GM12878 (cell line): ENCODE results near the gene RASSF10. TPM values are rescaled to one million over a fixed set of nuclear protein-coding genes. Genes with fewer than 3 reads are reported as not detected.

ENCODE experiments used
- ATAC-seq: fragments of 200-7000 bp; cut with Tn5 transposase; 3 replicates; pipeline ENCODE4 v1.9.1; 2020; ENCODE audit warnings: mild to moderate bottlenecking, moderate library complexity
- BruUV-seq: library from RNA; stranded (reverse); fragments of 400-500 nt; replicated peaks from 2 replicates; lab custom pipeline; 2021; lab: Mats Ljungman, UMichigan
- CTCF ChIA-PET: fragments of 300-600 bp; sonication (Branson Sonifier 250); formaldehyde crosslinking; extraction: SDS; loops from one replicate; lab custom pipeline; 2021; ENCODE audit warnings: inconsistent platforms; lab: Yijun Ruan, JAX
- POLR2A ChIA-PET: fragments of 350-600 bp; formaldehyde crosslinking; extraction: SDS; loops from one replicate; lab custom pipeline; 2021; ENCODE audit warnings: inconsistent platforms; lab: Charles Lee
- RAD21 ChIA-PET: fragments of 300-600 bp; sonication (Branson Sonifier 250); formaldehyde crosslinking; loops from one replicate; lab custom pipeline; 2023; ENCODE audit warnings: antibody characterized with exemption; ENCODE audit not compliant: unreplicated experiment; lab: Charles Lee
- SMC1A ChIA-PET: fragments of 300-600 bp; sonication (Branson Sonifier 250); formaldehyde crosslinking; loops from one replicate; lab custom pipeline; 2023; ENCODE audit not compliant: unreplicated experiment, uncharacterized antibody; lab: Charles Lee
- DNase-seq: peaks from one replicate; pipeline ENCODE4 v3.0.0-alpha.2; 2011; ENCODE audit warnings: low read depth, low spot score
- FAIRE-seq: peaks from 3 replicates; lab custom pipeline; 2011; peaks lifted over from hg19 to GRCh38; lab: Jason Lieb, UNC
- H2AFZ ChIP-seq: 2 replicates; pipeline ENCODE4 v1.6.0; 2011; ENCODE audit warnings: low read depth, low read length, control low read depth; ENCODE audit not compliant: control insufficient read depth
- H3K27ac ChIP-seq: 2 replicates; pipeline ENCODE4 v1.5.1; 2011; ENCODE audit warnings: control low read depth; ENCODE audit not compliant: control insufficient read depth, insufficient read depth
- H3K27me3 ChIP-seq, 2 experiments: replicated peaks in 1 of 2; 2 replicates each; pipeline versions ENCODE4 v1.6.0 to v1.6.1; 2011; ENCODE audit warnings: low read length in 1 of 2; ENCODE audit not compliant: control insufficient read depth in 2 of 2, insufficient read depth in 2 of 2
- H3K36me3 ChIP-seq, 2 experiments: 2 replicates each; pipeline ENCODE4 v1.5.1; 2011; ENCODE audit warnings: low read length in 1 of 2; ENCODE audit not compliant: control insufficient read depth in 2 of 2, insufficient read depth in 2 of 2
- H3K4me1 ChIP-seq: 2 replicates; pipeline ENCODE4 v1.6.1; 2011; ENCODE audit warnings: mild to moderate bottlenecking, low read length, moderate library complexity, mixed read lengths; ENCODE audit not compliant: control insufficient read depth, insufficient read depth
- H3K4me2 ChIP-seq: 2 replicates; pipeline ENCODE4 v1.6.0; 2011; ENCODE audit warnings: control low read depth; ENCODE audit not compliant: control insufficient read depth, insufficient read depth
- H3K4me3 ChIP-seq: fragments of 200-600 bp; sonication (generic); 2 replicates; pipeline ENCODE4 v1.5.1; 2016
- H3K79me2 ChIP-seq: 2 replicates; pipeline ENCODE4 v1.6.0; 2011; ENCODE audit warnings: low read length; ENCODE audit not compliant: control insufficient read depth, insufficient read depth
- H3K9ac ChIP-seq: 2 replicates; pipeline ENCODE4 v1.8.0; 2011; ENCODE audit warnings: low read length, control low read depth, mixed read lengths; ENCODE audit not compliant: control insufficient read depth, insufficient read depth
- H3K9me3 ChIP-seq: replicated peaks from 3 replicates; pipeline ENCODE4 v1.5.1; 2011; ENCODE audit warnings: mild to moderate bottlenecking, low read length; ENCODE audit not compliant: control insufficient read depth, insufficient read depth
- H4K20me1 ChIP-seq: 2 replicates; pipeline ENCODE4 v1.6.0; 2011; ENCODE audit not compliant: control insufficient read depth, insufficient read depth
- BRCA1 ChIP-seq: IDR thresholded peaks from 2 replicates; pipeline ENCODE4 v1.6.1; 2011; ENCODE audit warnings: low read depth, low read length, improper control_type of control experiment
- HDAC2 ChIP-seq: fragments of 200-600 bp; sonication (generic); IDR thresholded peaks from 2 replicates; pipeline ENCODE4 v1.6.1; 2017
- KDM1A ChIP-seq: fragments of 200-600 bp; sonication (generic); IDR thresholded peaks from 2 replicates; pipeline ENCODE4 v1.6.1; 2016; ENCODE audit warnings: borderline replicate concordance
- SUPT20H ChIP-seq: IDR thresholded peaks from 2 replicates; pipeline ENCODE4 v1.6.1; 2011; ENCODE audit warnings: low read depth, mild to moderate bottlenecking, low read length, moderate library complexity, borderline replicate concordance; ENCODE audit not compliant: control insufficient read depth
- WGBS: methylation state at CpG from one replicate; pipeline ENCODE4 v1.1.6; 2016; ENCODE audit warnings: low lambda C conversion rate; ENCODE audit not compliant: insufficient replicate concordance, insufficient coverage; ENCODE audit errors: missing lambda C conversion rate; 5-methylcytosine and 5-hydroxymethylcytosine counted together
- in situ Hi-C: fragments of 300-500 bp; cut with MboI; formaldehyde crosslinking; loops from 9 replicates; pipeline ENCODE4 v1.14.3; 2018; ENCODE audit warnings: mixed read lengths
- intact Hi-C: fragments of 100-400 bp; cut with micrococcal nuclease; formaldehyde crosslinking; loops from one replicate; pipeline ENCODE4 v1.14.2; 2022; ENCODE audit not compliant: unreplicated experiment
- polyA plus RNA-seq, 11 experiments: library from polyadenylated mRNA; depleted of rRNA in 4 of 11; unstranded in 6 of 11; stranded (reverse) in 5 of 11; fragments of >200 nt; fragmentation: Nextera tagmentation in 4 of 11; fragmentation: Illumina TruSeq in 1 of 11; extraction: Ambion mirVana in 4 of 11; extraction: Trizol in 1 of 11; gene quantifications; 1 replicate in 1 of 11; 2 replicates in 10 of 11; pipeline versions ENCODE4 v1.2.1 to v1.2.3, GENCODE V29; 2011 to 2016; ENCODE audit warnings: inconsistent platforms in 2 of 11, missing spikeins in 2 of 11, low read depth in 1 of 11
- total RNA-seq, 4 experiments: library from RNA; depleted of rRNA in 3 of 4; stranded (reverse); fragments of >200 nt in 3 of 4; fragmentation: Illumina TruSeq in 1 of 4; extraction: Trizol in 1 of 4; gene quantifications; 2 replicates each; pipeline versions ENCODE4 v1.2.1 to v1.2.3, GENCODE V29; 2013 to 2021
- TF ChIP-seq, protein P1 (sequence below): IDR thresholded peaks from 2 replicates; pipeline ENCODE4 v1.6.1; 2012; ENCODE audit warnings: mild to moderate bottlenecking, low read depth, low read length
- TF ChIP-seq, protein P2 (sequence below): IDR thresholded peaks from 2 replicates; pipeline ENCODE4 v1.6.1; 2011; ENCODE audit warnings: borderline replicate concordance, low read depth, mild to moderate bottlenecking, moderate library complexity, low read length; ENCODE audit not compliant: insufficient read depth, poor library complexity, severe bottlenecking

RASSF10 gene
- total and polyA plus RNA-seq, 10 of the 15 experiments (the other 5 are each of a cell fraction or from before 2014, with no cell fraction given) = 0.03 to 0.23 (median 0.09) TPM; not detected in 6

DNA sequence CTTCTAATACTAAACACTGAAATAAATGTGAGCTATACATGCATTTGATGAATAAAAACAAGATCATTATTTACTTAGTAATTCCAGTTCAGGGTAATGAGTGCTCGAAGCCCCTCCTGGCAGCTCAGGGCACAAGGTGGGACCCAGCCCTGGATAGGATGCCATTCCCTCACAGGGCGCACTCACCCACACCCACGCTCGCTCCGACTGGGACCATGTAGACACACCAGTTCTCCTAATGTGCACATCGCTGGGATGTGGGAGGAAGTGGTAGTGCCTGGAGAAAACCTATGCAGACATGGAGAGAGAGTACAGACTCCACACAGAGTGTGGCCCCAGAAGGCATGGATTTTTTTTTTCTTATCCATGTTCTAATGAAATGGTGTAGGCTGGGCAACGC is 44.5 kb upstream of the RASSF10 start:
- no peaks in the 10 kb centered on the region for H3K36me3 ChIP-seq
- SMC1A ChIA-PET = interaction anchor here (0.7 to 6.0 kb wide), 27 partner anchors 10 to 370 kb away, joined by 3 to 106 read pairs (median 4); no protein-coding TSS in a partner anchor
- no peak overlapping the region for H3K9ac ChIP-seq
- 56% methylated on average over 7 of the region's 7 CpGs for WGBS
- TF ChIP-seq HDAC2 (no peak), BRCA1 (no peak), KDM1A (no peak), SUPT20H (no peak)
- TF ChIP-seq, protein P1, sequence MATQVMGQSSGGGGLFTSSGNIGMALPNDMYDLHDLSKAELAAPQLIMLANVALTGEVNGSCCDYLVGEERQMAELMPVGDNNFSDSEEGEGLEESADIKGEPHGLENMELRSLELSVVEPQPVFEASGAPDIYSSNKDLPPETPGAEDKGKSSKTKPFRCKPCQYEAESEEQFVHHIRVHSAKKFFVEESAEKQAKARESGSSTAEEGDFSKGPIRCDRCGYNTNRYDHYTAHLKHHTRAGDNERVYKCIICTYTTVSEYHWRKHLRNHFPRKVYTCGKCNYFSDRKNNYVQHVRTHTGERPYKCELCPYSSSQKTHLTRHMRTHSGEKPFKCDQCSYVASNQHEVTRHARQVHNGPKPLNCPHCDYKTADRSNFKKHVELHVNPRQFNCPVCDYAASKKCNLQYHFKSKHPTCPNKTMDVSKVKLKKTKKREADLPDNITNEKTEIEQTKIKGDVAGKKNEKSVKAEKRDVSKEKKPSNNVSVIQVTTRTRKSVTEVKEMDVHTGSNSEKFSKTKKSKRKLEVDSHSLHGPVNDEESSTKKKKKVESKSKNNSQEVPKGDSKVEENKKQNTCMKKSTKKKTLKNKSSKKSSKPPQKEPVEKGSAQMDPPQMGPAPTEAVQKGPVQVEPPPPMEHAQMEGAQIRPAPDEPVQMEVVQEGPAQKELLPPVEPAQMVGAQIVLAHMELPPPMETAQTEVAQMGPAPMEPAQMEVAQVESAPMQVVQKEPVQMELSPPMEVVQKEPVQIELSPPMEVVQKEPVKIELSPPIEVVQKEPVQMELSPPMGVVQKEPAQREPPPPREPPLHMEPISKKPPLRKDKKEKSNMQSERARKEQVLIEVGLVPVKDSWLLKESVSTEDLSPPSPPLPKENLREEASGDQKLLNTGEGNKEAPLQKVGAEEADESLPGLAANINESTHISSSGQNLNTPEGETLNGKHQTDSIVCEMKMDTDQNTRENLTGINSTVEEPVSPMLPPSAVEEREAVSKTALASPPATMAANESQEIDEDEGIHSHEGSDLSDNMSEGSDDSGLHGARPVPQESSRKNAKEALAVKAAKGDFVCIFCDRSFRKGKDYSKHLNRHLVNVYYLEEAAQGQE = no peak
- TF ChIP-seq, protein P2, sequence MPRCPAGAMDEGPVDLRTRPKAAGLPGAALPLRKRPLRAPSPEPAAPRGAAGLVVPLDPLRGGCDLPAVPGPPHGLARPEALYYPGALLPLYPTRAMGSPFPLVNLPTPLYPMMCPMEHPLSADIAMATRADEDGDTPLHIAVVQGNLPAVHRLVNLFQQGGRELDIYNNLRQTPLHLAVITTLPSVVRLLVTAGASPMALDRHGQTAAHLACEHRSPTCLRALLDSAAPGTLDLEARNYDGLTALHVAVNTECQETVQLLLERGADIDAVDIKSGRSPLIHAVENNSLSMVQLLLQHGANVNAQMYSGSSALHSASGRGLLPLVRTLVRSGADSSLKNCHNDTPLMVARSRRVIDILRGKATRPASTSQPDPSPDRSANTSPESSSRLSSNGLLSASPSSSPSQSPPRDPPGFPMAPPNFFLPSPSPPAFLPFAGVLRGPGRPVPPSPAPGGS = no peak
- TF ChIP-seq, all 136 proteins: peak for 0
- CTCF ChIA-PET = interaction anchor here (0.6 to 11.6 kb wide), 31 partner anchors 9 to 420 kb away, joined by 3 to 201 read pairs (median 5); no protein-coding TSS in a partner anchor
- Histone ChIP-seq H3K4me1 (no peaks in the 10 kb centered on the region), H3K4me2 (no peak overlapping the region), H3K27ac (no peak overlapping the region), H3K27me3 (no peaks in the 10 kb centered on the region), H3K9me3 (no peaks in the 10 kb centered on the region), H3K4me3 (no peak overlapping the region), H2AFZ (no peak overlapping the region), H3K79me2 (no peaks in the 10 kb centered on the region), H4K20me1 (no peaks in the 10 kb centered on the region)
- BruUV-seq = no TSS peak
- in situ Hi-C loops = loop anchor here (5.0 to 25.0 kb wide), 3 partner anchors 223 to 378 kb away; no protein-coding TSS in a partner anchor
- RAD21 ChIA-PET = interaction anchor here (1.0 to 8.5 kb wide), 17 partner anchors 34 to 373 kb away, joined by 3 to 84 read pairs (median 5); no protein-coding TSS in a partner anchor
- intact Hi-C loops = loop anchor here (1.0 to 10.0 kb wide), 8 partner anchors 150 to 500 kb away; partner anchors contain the start of gene BTBD10
- FAIRE-seq (no peak), ATAC-seq (peak; percentile 18; the same call in 2 of the 3 replicates), DNase-seq (no peak)
- POLR2A ChIA-PET = interaction anchor here (0.5 kb wide), 1 partner anchor 268 kb away, joined by 6 read pairs; no protein-coding TSS in a partner anchor
